ENCODE results near the gene TAGLN3. TPM values are rescaled to one million over a fixed set of nuclear protein-coding genes. Genes with fewer than 3 reads are reported as not detected.

Gene TAGLN3
- total RNA-seq, 1 experiment from 2014 or later, result 1.9 TPM

- in situ Hi-C loops (cut with HindIII; ENCODE audit: low pct_unique_long_range_greater_than_20kb, low sequenced_read_pairs), result no loop called here
These were observed 4.8 kb downstream of the TAGLN3 start for GRCh38 chr3:112003321-112004080.

GRCh38 chr3:112004187-112004586, 5.5 kb downstream of the TAGLN3 start:
- in situ Hi-C loops (cut with HindIII; ENCODE audit: low pct_unique_long_range_greater_than_20kb, low sequenced_read_pairs), result no loop called here
- DNase-seq (ENCODE audit: low read depth), result no peak

More at GRCh38 chr3:112003321-112004080, 4.8 kb downstream of the TAGLN3 start:
- DNase-seq (ENCODE audit: low read depth), result no peak

GRCh38 chr3:112004669-112005068, 5.9 kb downstream of the TAGLN3 start:
- DNase-seq (ENCODE audit: low read depth), result no peak
- in situ Hi-C loops (cut with HindIII; ENCODE audit: low pct_unique_long_range_greater_than_20kb, low sequenced_read_pairs), result no loop called here

- in situ Hi-C loops (cut with HindIII; ENCODE audit: low pct_unique_long_range_greater_than_20kb, low sequenced_read_pairs), result no loop called here
- no peak for DNase-seq (ENCODE audit: low read depth)
These were observed 6.5 kb downstream of the TAGLN3 start for GRCh38 chr3:112005091-112005672.

GRCh38 chr3:112007633-112008032, 8.9 kb downstream of the TAGLN3 start:
- in situ Hi-C loops (cut with HindIII; ENCODE audit: low pct_unique_long_range_greater_than_20kb, low sequenced_read_pairs), result no loop called here
- DNase-seq (ENCODE audit: low read depth), result no peak

GRCh38 chr3:112009670-112010069, 10.9 kb downstream of the TAGLN3 start:
- DNase-seq (ENCODE audit: low read depth), result no peak
- in situ Hi-C loops (cut with HindIII; ENCODE audit: low pct_unique_long_range_greater_than_20kb, low sequenced_read_pairs), result no loop called here

- in situ Hi-C loops (cut with HindIII; ENCODE audit: low pct_unique_long_range_greater_than_20kb, low sequenced_read_pairs), result no loop called here
- no peak for DNase-seq (ENCODE audit: low read depth)
These were observed 11.9 kb downstream of the TAGLN3 start for GRCh38 chr3:112010636-112011035.

GRCh38 chr3:112011376-112011940, 12.7 kb downstream of the TAGLN3 start:
- in situ Hi-C loops (cut with HindIII; ENCODE audit: low pct_unique_long_range_greater_than_20kb, low sequenced_read_pairs), result no loop called here
- peak; percentile 84 for DNase-seq (ENCODE audit: low read depth)

- DNase-seq (ENCODE audit: low read depth), result no peak
- in situ Hi-C loops (cut with HindIII; ENCODE audit: low pct_unique_long_range_greater_than_20kb, low sequenced_read_pairs), result no loop called here
These were observed 13.7 kb downstream of the TAGLN3 start for GRCh38 chr3:112012205-112012992.

- DNase-seq (ENCODE audit: low read depth), result peak; percentile 62
- in situ Hi-C loops (cut with HindIII; ENCODE audit: low pct_unique_long_range_greater_than_20kb, low sequenced_read_pairs), result no loop called here
These were observed 14.5 kb downstream of the TAGLN3 start for GRCh38 chr3:112013058-112013783.

- in situ Hi-C loops (cut with HindIII; ENCODE audit: low pct_unique_long_range_greater_than_20kb, low sequenced_read_pairs), result no loop called here
- no peak for DNase-seq (ENCODE audit: low read depth)
These were observed 15.0 kb downstream of the TAGLN3 start for GRCh38 chr3:112013784-112014143.

- in situ Hi-C loops (cut with HindIII; ENCODE audit: low pct_unique_long_range_greater_than_20kb, low sequenced_read_pairs), result no loop called here
- DNase-seq (ENCODE audit: low read depth), result no peak
These were observed 18.4 kb downstream of the TAGLN3 start for GRCh38 chr3:112017091-112017490.

GRCh38 chr3:112018712-112019111, 20.0 kb downstream of the TAGLN3 start:
- in situ Hi-C loops (cut with HindIII; ENCODE audit: low pct_unique_long_range_greater_than_20kb, low sequenced_read_pairs), result no loop called here

GRCh38 chr3:112019716-112020115, 21.0 kb downstream of the TAGLN3 start:
- DNase-seq (ENCODE audit: low read depth), result no peak
- in situ Hi-C loops (cut with HindIII; ENCODE audit: low pct_unique_long_range_greater_than_20kb, low sequenced_read_pairs), result no loop called here

More at GRCh38 chr3:112018712-112019111, 20.0 kb downstream of the TAGLN3 start:
- DNase-seq (ENCODE audit: low read depth), result no peak

GRCh38 chr3:112020674-112021085, 22.0 kb downstream of the TAGLN3 start:
- peak; percentile 82 for DNase-seq (ENCODE audit: low read depth)
- in situ Hi-C loops (cut with HindIII; ENCODE audit: low pct_unique_long_range_greater_than_20kb, low sequenced_read_pairs), result no loop called here

GRCh38 chr3:112027142-112027541, 28.4 kb downstream of the TAGLN3 start:
- in situ Hi-C loops (cut with HindIII; ENCODE audit: low pct_unique_long_range_greater_than_20kb, low sequenced_read_pairs), result no loop called here
- DNase-seq (ENCODE audit: low read depth), result no peak

GRCh38 chr3:112027826-112028225, 29.1 kb downstream of the TAGLN3 start:
- in situ Hi-C loops (cut with HindIII; ENCODE audit: low pct_unique_long_range_greater_than_20kb, low sequenced_read_pairs), result no loop called here
- no peak for DNase-seq (ENCODE audit: low read depth)

GRCh38 chr3:112030901-112031300, 32.2 kb downstream of the TAGLN3 start:
- no peak for DNase-seq (ENCODE audit: low read depth)
- in situ Hi-C loops (cut with HindIII; ENCODE audit: low pct_unique_long_range_greater_than_20kb, low sequenced_read_pairs), result no loop called here
